T-helper 1 cell (primary cell): ENCODE measurements around the gene RXRA.

ENCODE experiments used
- DNase-seq, 5 donors: peaks; one replicate each; pipeline ENCODE4 v3.0.0-alpha.2; 2012 to 2020

Gene RXRA

GRCh38 chr9:134313470-134313869 is 12.8 kb upstream of the RXRA start:
- DNase-seq: no peak

DNA sequence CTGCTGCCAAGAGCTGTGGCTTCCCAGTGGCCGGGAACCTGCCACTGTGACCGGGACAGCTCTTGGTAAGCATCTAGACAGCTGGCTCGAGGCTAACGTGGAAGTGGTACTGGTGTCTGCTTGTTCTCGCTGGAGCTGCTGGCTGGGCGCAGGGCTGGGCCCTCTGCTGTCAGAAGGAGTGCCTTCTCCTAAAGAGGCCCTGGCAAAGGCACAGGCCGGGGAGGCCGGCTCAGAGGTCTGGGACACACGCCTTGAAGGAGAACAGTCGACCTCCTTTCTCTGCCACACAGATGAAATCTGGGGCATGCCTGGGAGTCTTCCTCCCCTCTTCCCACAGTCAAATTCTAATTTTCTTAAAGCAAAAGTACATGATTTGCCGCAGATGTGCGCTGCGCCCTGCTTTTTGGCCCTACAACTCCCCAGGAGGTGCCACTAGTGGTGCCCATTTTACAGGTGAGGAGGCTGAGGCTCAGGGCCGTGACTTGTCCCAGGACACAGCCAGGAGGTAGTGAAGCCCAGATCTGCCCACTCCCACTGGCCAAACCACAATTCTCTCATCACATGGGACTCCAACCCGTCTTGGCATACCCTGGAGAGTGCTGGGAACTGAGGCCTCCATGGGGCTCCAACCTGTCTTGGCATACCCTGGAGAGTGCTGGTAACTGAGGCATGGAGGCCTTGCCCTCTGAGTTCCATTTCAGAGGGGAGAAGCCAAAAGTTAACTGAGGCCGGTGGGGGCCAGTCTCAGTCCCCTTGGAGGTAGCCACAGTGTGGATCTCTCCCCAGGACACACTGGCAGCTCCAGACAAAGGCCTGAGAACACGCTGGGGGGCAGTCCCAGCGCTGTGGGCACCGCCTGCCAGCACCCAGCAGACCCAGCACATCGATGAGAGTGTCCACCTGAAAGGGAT is 12.0 kb upstream of the RXRA start:
- no peak for DNase-seq

GRCh38 chr9:134314950-134315715 is 11.1 kb upstream of the RXRA start:
- DNase-seq: no peak

DNA sequence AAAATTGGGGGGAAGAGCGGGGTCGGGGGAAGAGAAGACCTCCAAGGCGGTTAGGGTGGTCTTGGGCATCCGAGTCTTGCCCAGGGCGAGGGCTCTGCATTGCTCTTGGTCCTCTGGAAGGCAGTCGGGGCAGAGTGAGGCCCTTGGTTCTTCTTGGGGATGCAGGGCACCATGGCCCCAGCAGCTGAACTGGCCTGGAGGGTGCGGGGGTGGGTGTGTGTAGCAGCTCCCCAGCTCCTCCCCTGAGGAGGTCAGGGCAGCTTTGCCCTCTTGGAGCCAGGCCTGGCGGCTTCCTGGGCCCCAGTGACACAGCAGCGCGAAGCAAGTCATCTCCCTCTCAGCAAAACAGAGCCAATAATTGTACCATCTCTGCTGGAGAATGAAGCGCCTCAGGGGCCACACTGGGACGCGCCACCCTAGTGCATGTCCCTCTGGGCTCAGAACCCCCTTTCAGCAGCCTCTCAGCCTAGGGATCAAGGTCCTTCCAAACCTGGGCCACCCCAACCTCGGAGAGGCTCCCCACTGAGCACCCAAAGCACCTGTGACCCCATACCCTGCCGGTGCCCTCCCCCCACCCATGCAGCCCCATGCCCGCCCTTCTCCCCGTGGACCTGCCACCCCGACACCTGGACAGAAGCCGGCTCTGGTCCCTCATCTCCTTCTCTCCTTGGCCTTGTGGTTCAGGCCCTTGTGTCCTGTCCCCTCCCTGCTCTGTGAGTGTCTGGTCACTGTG is 10.4 kb upstream of the RXRA start:
- peak in 1 of 5 donors; percentile 0 for DNase-seq

DNA sequence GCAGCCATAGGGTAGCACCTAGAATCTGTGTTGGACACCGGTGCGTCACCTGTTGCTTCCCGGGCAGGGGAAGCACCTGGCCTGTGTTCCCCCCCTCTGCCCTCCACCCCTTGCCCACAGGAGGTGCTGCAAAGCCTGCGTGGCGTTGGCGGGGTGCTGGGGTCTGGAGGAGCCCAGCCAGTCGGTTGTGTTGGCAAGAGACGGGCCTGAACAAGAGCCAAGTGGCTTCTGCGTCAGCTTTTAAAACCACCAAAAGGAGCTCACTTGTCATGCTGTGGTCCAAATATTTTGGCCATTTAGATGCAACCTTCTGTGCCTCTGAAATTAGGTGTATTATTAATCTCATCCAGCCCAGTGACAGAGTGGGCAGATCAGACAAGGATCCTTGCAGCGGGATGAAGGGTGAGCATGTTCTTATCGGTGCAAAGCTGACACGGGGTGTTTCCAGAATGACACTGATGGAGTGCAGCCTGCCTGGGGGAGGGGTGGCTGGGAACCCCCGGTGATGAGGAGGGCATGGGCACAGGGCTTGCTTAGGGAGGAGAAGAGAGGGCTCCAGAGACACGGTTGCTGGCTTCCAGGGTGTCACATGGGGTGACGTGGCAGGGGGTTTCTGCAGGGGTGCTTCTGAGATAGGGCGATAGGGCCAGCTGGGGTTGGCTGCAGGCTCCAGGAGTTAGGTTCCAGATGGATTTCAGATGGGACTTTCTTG is 9.7 kb upstream of the RXRA start:
- no peak for DNase-seq

- DNase-seq: peak in 1 of 5 donors; percentile 0
Measured at GRCh38 chr9:134317400-134317789, 8.9 kb upstream of the RXRA start.

DNA sequence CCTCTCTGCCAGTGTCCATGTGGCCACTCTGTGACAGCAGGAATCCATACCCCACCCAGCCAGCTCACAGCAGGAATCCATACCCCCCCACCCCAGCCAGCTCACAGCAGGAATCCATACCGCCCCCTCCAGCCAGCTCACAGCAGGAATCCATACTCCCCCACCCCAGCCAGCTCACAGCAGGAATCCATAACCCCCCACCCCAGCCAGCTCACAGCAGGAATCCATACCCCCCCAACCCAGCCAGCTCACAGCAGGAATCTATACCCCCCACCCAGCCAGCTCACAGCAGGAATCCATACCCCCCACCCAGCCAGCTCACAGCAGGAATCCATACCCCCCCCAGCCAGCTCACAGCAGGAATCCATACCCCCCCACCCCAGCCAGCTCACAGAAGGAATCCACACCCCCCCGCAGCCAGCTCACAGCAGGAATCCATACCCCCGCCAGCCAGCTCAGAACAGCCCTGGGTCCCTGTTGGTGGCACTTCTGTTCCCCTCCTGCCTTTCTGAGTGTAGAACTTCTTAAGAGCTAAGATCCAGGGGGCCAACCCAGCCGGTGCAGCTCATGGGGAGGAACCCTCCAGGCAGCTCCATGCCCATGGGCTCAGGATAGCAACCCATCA is 8.4 kb upstream of the RXRA start:
- no peak for DNase-seq

- no peak for DNase-seq
Measured at GRCh38 chr9:134318481-134318891, 7.8 kb upstream of the RXRA start.

DNA sequence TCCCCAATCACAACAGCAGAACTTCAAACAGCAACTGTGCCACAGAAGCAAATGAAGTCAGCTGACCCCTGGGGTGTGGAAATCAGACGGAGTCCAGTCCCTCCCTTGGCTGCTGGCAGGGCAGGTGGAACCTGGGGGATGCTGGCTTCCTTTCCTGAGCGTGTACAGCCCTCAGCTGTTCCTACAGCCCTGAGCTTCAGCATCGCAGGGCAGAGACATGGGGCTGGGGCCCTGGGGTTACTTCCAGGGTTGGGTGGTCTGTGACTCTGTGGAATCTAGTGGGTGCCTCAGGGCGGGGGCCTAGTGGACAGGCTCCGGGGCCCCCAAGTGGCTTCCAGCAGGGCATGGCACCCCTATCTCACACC is 7.3 kb upstream of the RXRA start:
- no peak for DNase-seq

GRCh38 chr9:134319306-134320125 is 6.7 kb upstream of the RXRA start:
- DNase-seq: no peak

DNA sequence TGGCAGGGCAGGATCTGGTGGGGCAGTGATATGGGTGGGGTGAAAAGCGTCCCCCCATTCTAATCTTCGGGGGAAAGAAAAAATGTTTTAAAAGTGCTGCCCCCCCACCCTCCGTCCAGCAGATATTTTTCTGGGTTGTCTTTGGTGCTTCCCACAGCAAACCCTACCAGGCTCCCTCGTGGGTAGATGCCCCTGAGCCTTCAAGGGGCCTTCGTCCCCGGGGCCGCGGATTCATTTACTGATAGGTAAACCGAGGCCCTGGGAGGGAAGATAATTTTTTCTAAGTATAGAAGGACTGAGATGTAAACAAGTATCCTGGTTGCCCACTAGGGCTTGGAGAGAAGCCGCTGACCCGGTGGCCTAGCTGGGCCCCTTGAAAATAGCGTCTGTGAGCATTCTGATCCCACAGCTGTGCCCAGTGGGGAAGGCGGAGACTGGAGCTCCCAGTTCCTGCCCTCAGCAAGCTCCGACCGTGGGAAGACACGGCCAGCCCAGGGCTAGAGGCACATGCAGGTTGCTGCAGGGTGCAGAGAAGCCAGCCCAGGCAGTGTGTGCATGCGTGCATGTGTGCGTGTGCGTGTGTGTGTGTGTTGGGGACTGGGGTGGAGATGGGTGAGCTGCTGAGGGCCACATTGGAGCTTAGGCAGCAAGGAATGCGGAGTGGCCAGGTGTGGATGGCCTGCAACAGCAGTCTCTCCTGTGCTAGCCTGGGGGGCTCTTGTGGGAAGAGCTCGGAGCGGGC is 6.0 kb upstream of the RXRA start:
- DNase-seq: no peak

GRCh38 chr9:134320868-134321471 is 5.3 kb upstream of the RXRA start:
- DNase-seq: no peak

DNA sequence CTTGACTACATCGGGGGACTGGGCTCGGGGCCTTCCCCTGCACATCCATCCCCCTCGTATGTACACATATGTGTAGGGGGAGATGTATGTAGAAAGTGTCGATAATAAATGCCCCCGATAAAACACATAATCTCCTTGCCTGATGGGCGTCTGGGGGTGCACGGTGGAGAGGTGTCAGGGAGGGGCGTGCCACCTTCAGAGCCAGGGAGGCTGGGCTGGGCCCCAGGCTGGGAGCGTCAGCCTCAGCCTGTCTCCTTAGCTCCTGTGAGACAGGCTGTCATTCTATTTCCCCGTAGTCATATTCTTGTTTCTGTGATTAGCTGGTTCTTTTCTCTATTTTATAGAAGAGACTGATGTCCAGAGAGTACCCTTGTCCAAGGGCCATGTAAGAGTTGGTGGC is 4.7 kb upstream of the RXRA start:
- DNase-seq: no peak

DNA sequence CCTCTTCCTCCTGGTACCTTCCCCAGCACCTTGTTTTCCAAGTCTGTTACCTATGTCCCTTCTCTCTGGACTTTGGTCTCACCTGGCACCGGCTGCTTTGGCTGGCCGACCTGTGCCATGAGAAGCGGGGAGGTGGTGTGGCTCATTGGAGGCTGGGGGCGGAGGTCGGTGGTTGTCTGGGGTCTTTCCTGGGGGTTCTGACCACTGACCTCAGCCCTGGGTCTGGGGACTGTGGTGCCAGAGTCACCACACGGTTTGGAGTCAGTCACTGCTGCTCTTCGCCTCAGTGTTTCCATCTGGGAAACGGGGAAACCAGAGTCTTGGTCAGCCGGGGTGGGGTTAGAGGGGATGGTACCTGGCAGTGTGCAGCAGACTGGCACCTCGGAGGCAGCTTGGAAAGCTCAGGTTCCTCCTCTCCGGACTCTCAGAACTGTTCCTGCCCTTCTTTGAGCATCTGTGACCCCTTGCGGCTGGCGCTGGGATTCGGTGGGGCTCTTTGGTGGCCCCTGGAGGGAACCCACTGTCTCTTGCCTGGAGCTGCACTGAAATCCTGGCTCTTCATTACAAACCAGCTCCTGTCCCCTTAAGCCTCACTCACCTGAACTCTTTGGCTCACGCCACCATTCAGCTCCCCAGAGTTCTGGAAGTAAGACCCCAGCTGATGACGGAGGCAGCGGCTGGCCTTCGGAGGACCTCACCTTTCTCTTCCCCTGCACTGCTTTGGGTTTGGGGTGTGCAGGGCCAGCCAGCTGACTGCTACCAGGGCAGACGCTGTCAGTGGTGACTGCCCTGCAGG is 4.1 kb upstream of the RXRA start:
- no peak for DNase-seq

DNA sequence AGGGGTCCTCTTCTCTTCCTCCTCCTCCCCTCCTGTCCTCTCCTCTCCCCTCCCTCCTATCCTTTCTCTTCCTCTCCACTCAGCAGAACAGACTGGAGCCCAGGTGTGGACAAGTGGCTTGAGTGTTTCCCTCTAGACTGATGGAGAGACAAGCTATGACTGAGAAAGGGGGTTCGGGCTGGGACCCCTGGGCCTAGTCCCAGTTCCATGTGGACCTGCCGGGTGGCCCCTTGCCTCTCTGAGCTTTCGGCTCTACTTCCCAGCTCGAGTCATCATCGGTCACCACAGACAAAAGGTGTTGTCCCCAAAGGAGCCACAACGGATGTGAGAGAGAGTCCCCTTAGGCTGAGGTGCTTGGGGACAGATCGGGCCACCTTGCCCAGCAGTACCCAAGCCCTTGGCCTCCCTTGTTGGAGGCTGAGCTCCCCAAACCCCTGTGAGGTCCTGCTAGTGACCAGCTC is 3.4 kb upstream of the RXRA start:
- no peak for DNase-seq

DNA sequence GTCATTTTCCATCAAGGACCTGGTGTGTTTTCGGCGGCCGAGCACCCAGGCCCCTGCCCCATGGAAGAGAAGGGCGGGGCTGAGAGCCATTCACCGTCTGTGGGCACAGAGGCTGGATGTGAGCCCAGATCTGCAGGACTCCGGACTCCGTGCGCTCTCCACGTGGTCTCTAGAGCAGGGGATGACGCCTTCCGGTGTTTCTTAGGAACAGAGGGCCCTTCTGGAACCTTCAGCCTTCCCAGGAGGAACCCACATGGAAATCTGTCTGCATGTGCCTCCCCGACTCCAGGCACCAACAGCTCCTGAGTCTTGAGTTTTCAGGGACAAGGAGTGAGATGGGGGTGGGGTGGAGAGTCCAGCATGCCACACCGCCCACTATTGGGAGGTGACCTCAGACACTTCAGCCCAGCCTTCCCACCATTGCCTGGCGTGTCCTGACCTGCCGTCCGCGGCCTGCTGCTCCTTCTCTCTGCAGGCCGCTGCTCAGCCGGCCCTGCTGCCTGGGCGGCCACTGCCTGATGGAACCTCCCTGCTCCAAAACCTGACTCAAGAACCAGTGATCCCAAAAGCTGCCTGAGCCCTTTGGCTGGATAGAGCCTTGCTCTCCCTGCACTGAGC is 2.4 kb upstream of the RXRA start:
- no peak for DNase-seq

DNA sequence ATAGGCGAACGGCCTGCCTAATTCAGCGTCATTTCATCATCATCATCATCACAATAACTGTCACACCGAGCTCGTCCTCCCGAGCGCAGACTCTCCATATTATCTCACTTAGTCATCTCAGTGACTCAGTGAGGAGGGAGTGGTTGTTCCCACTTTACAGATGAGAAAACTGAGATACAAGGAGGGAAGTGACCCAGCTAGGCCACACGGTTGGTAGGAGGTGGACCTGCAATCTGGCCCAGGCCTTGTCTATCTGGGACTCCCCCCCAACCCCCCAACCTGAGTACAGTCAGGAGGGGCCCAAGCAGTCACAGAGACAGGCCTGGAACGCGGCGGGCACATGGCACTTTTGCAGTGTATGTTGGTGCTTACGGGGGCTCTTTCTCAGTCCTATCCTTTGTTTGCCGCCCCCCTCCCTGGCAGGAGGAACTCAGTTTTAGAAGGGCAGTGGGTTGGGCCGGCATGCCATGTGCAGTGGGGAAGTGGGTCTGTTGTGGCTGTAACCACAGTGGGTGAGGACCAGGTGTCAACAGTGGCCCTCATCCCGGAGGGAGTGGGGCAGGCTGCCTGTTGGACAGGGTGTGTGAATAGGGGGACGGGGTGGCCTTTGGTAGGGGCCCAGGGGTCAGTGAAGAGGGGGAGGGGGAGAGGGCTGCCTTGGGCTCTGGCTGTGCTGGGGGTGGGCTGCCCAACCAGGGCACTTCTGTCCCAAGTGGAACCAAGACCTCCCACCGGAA is 1.7 kb upstream of the RXRA start:
- no peak for DNase-seq
